SH-SY5Y (cell line): Measurements from ENCODE around the gene ABCC1.

Experiments
- GATA2 ChIP-seq: IDR thresholded peaks from 2 replicates; pipeline ENCODE4 v1.6.1; 2011; ENCODE audit warnings: mild to moderate bottlenecking, low read depth, low read length
- GATA3 ChIP-seq: IDR thresholded peaks from 2 replicates; pipeline ENCODE4 v1.6.1; 2011; ENCODE audit warnings: low read depth, mild to moderate bottlenecking, low read length, moderate library complexity

DNA sequence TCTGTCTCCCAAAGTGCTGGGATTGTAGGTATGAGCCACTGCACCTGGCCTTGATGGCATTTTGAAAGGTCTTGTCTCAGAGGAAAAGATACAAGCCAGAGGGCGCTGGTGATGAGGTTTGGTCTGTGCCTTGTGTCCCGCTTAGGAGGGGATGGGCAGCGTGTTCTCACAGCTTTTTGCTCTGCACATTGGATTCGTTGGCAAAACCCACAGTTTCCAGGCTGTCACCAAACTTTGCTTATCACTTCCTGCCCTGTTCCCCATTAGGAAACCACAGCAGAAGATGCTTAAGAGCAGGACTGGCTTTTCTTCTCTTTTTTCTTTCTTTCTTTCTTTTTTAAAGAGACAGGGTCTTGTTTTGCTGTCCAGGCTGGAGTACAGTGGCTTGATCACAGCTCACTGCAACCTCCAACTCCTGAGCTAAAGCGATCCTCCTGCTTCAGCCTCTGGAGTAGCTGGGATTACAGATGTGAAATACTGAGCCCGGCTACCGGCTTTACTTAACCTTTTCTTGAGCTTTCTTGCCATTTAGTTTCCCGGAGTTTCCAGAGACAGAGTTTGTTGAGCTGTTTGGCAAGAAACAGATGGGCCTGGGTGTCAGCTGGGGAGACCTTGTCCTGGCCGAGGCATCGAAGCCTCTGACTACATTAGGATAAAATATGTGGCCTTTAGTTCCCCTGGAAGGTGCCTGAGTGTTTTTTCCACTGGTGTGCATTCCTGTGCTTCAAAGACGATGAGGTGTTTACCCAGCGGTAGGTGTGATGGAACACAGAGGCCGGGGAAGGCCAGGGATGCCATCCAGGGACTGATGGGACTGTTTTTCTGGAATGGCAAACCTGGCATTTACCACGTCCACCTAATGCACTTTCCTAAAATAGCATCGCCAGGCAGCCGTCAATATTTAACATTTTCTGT lies 112.9 kb downstream of the ABCC1 start:
- TF ChIP-seq GATA2 (no peak), GATA3 (no peak)
